ENCODE measurements around the gene SLC34A2. TPM values are rescaled to one million over a fixed set of nuclear protein-coding genes. Genes with fewer than 3 reads are reported as not detected.

SLC34A2 gene
- total and polyA plus RNA-seq, 8 donors: 140 to 3,249 (median 368) TPM

GRCh38 chr4:25667931-25668557 is 12.4 kb downstream of the SLC34A2 start:
- H3K27ac ChIP-seq: no peak overlapping the region

GRCh38 chr4:25670991-25671390 is 15.3 kb downstream of the SLC34A2 start:
- no peak for TF ChIP-seq CTCF (IDR thresholded peaks at IDR 0.05)
- H3K4me1 ChIP-seq: no peaks in the 10 kb centered on the region
- peaks cover 0 to 46% of the 10 kb centered on the region in 2 donors for H3K36me3 ChIP-seq
- DNase-seq (no peak), ATAC-seq (no peak)
- no peaks in the 10 kb centered on the region for H3K9me3 ChIP-seq
- peak overlapping the region in 1 of 2 donors; percentile 55 for H3K27ac ChIP-seq
- intact Hi-C loops (cut with DNase I): no loop called here
- no peaks in the 10 kb centered on the region for H3K27me3 ChIP-seq
- H3K4me3 ChIP-seq: no peak overlapping the region

More at GRCh38 chr4:25667931-25668557, 12.4 kb downstream of the SLC34A2 start:
- no peak for DNase-seq
- H3K36me3 ChIP-seq: peaks cover 0 to 36% of the 10 kb centered on the region in 2 donors
- H3K4me1 ChIP-seq: no peaks in the 10 kb centered on the region
- H3K4me3 ChIP-seq: no peak overlapping the region
- H3K27me3 ChIP-seq: no peaks in the 10 kb centered on the region
- intact Hi-C loops (cut with DNase I): no loop called here
- TF ChIP-seq CTCF (IDR thresholded peaks at IDR 0.05): no peak
- no peaks in the 10 kb centered on the region for H3K9me3 ChIP-seq
- no peak for ATAC-seq

- no peaks in the 10 kb centered on the region for H3K27me3 ChIP-seq
- TF ChIP-seq CTCF (IDR thresholded peaks at IDR 0.05): no peak
- H3K36me3 ChIP-seq: peaks cover 0 to 42% of the 10 kb centered on the region in 2 donors
- H3K4me3 ChIP-seq: no peak overlapping the region
- DNase-seq: no peak
- ATAC-seq: no peak
- H3K9me3 ChIP-seq: no peaks in the 10 kb centered on the region
- H3K4me1 ChIP-seq: no peaks in the 10 kb centered on the region
- no peak overlapping the region for H3K27ac ChIP-seq
- intact Hi-C loops (cut with DNase I): no loop called here
These were observed 17.1 kb downstream of the SLC34A2 start for GRCh38 chr4:25672756-25673155.

- H3K36me3 ChIP-seq: peaks cover 0 to 34% of the 10 kb centered on the region in 2 donors
- no peaks in the 10 kb centered on the region for H3K4me1 ChIP-seq
- no peak for TF ChIP-seq CTCF (IDR thresholded peaks at IDR 0.05)
- no peak overlapping the region for H3K4me3 ChIP-seq
- H3K9me3 ChIP-seq: no peaks in the 10 kb centered on the region
- no peak overlapping the region for H3K27ac ChIP-seq
- H3K27me3 ChIP-seq: no peaks in the 10 kb centered on the region
- intact Hi-C loops (cut with DNase I): no loop called here
- DNase-seq: no peak
- no peak for ATAC-seq
These were observed 18.7 kb downstream of the SLC34A2 start for GRCh38 chr4:25674386-25674785.

GRCh38 chr4:25676221-25676620 is 20.6 kb downstream of the SLC34A2 start:
- peaks cover 0 to 16% of the 10 kb centered on the region in 2 donors for H3K36me3 ChIP-seq
- no peak for ATAC-seq
- no peak for DNase-seq
- intact Hi-C loops (cut with DNase I): no loop called here
- H3K27ac ChIP-seq: no peak overlapping the region
- H3K27me3 ChIP-seq: no peaks in the 10 kb centered on the region
- H3K4me1 ChIP-seq: no peaks in the 10 kb centered on the region
- no peaks in the 10 kb centered on the region for H3K9me3 ChIP-seq
- H3K4me3 ChIP-seq: no peak overlapping the region
- TF ChIP-seq CTCF (IDR thresholded peaks at IDR 0.05): no peak
